Astrocyte (in vitro differentiated cells and primary cell): ENCODE data around the gene AMOTL2. TPM values are rescaled to one million over a fixed set of nuclear protein-coding genes. Genes with fewer than 3 reads are reported as not detected.

Experiments used
- DNase-seq: peaks from one replicate; pipeline ENCODE4 v3.0.0-alpha.2; 2010; ENCODE audit warnings: low read depth
- FAIRE-seq: peaks from 2 replicates; lab custom pipeline; 2011; peaks lifted over from hg19 to GRCh38; lab: Jason Lieb, UNC
- H2AFZ ChIP-seq: 2 replicates; pipeline ENCODE4 v1.6.0; 2012; ENCODE audit warnings: low read depth, low read length, inconsistent platforms
- H3K27ac ChIP-seq: 2 replicates; pipeline ENCODE4 v1.5.1; 2011; ENCODE audit warnings: low read depth, low read length, inconsistent platforms
- H3K27me3 ChIP-seq: 2 replicates; pipeline ENCODE4 v1.6.0; 2011; ENCODE audit warnings: low read length, inconsistent platforms; ENCODE audit not compliant: insufficient read depth
- H3K36me3 ChIP-seq: 2 replicates; pipeline ENCODE4 v1.5.1; 2011; ENCODE audit warnings: low read length, inconsistent platforms; ENCODE audit not compliant: insufficient read depth
- H3K4me1 ChIP-seq: 2 replicates; pipeline ENCODE4 v1.5.1; 2011; ENCODE audit warnings: low read length, inconsistent platforms; ENCODE audit not compliant: insufficient read depth
- H3K4me2 ChIP-seq: 2 replicates; pipeline ENCODE4 v1.6.0; 2012; ENCODE audit warnings: low read length, inconsistent platforms
- H3K4me3 ChIP-seq: 2 replicates; pipeline ENCODE4 v1.5.1; 2011; ENCODE audit warnings: low read depth, mild to moderate bottlenecking, low read length, inconsistent platforms; ENCODE audit not compliant: insufficient read depth
- H3K79me2 ChIP-seq: 2 replicates; pipeline ENCODE4 v1.6.0; 2012; ENCODE audit warnings: mild to moderate bottlenecking, low read length, inconsistent platforms; ENCODE audit not compliant: insufficient read depth
- H3K9ac ChIP-seq: 2 replicates; pipeline ENCODE4 v1.6.0; 2012; ENCODE audit warnings: mild to moderate bottlenecking, low read length, inconsistent platforms
- H3K9me3 ChIP-seq: 2 replicates; pipeline ENCODE4 v1.5.1; 2012; ENCODE audit warnings: low read depth, mild to moderate bottlenecking, low read length, inconsistent platforms; ENCODE audit not compliant: insufficient read depth
- H4K20me1 ChIP-seq: 2 replicates; pipeline ENCODE4 v1.6.0; 2012; ENCODE audit warnings: low read length, inconsistent platforms; ENCODE audit not compliant: insufficient read depth
- H3K27ac Mint-ChIP-seq: one replicate; pipeline ENCODE4 v1.8.0; 2021; ENCODE audit warnings: mild to moderate bottlenecking, mixed read lengths; ENCODE audit not compliant: unreplicated experiment
- H3K27me3 Mint-ChIP-seq: one replicate; pipeline ENCODE4 v1.8.0; 2021; ENCODE audit warnings: low read depth, mixed read lengths; ENCODE audit not compliant: unreplicated experiment
- H3K36me3 Mint-ChIP-seq: one replicate; pipeline ENCODE4 v1.8.0; 2021; ENCODE audit warnings: low read depth, mixed read lengths; ENCODE audit not compliant: unreplicated experiment
- H3K4me1 Mint-ChIP-seq: one replicate; pipeline ENCODE4 v1.8.0; 2021; ENCODE audit warnings: low read depth, mixed read lengths; ENCODE audit not compliant: unreplicated experiment
- H3K4me3 Mint-ChIP-seq: one replicate; pipeline ENCODE4 v1.8.0; 2021; ENCODE audit warnings: mild to moderate bottlenecking, moderate library complexity, mixed read lengths; ENCODE audit not compliant: unreplicated experiment
- H3K9me3 Mint-ChIP-seq: one replicate; pipeline ENCODE4 v1.8.0; 2021; ENCODE audit warnings: mild to moderate bottlenecking, mixed read lengths; ENCODE audit not compliant: unreplicated experiment
- CTCF ChIP-seq: IDR thresholded peaks from 2 replicates; pipeline ENCODE4 v1.5.1; 2011; ENCODE audit warnings: low read depth, mild to moderate bottlenecking, inconsistent platforms, low read length, moderate library complexity; ENCODE audit not compliant: insufficient read depth
- EZH2 ChIP-seq: IDR thresholded peaks from 2 replicates; pipeline ENCODE4 v1.6.1; 2012; ENCODE audit warnings: mild to moderate bottlenecking, low read length, inconsistent platforms; ENCODE audit not compliant: insufficient read depth
- total RNA-seq: library from RNA; stranded (reverse); gene quantifications from 2 replicates; pipeline ENCODE4 v1.2.1, GENCODE V29; 2021

Gene AMOTL2
- total RNA-seq, 1 donor from 2014 or later = 197 TPM

GRCh38 chr3:134392336-134392983 is 18.2 kb upstream of the AMOTL2 start:
- H3K36me3 ChIP-seq = no peaks in the 10 kb centered on the region
- no peak overlapping the region for H3K4me3 Mint-ChIP-seq
- no peak for TF ChIP-seq EZH2
- no peak for TF ChIP-seq CTCF
- peaks cover 3% of the 10 kb centered on the region for H3K9me3 ChIP-seq
- H3K4me1 ChIP-seq = no peaks in the 10 kb centered on the region
- peaks cover 6% of the 10 kb centered on the region for H3K36me3 Mint-ChIP-seq
- H3K9ac ChIP-seq = no peak overlapping the region
- no peak overlapping the region for H3K4me2 ChIP-seq
- H3K27ac Mint-ChIP-seq = no peak overlapping the region
- H3K79me2 ChIP-seq = no peaks in the 10 kb centered on the region
- H4K20me1 ChIP-seq = no peaks in the 10 kb centered on the region
- no peak overlapping the region for H2AFZ ChIP-seq
- peaks cover 39% of the 10 kb centered on the region for H3K27me3 Mint-ChIP-seq
- H3K27me3 ChIP-seq = no peaks in the 10 kb centered on the region
- H3K4me1 Mint-ChIP-seq = no peaks in the 10 kb centered on the region
- no peak overlapping the region for H3K27ac ChIP-seq
- DNase-seq (no peak), FAIRE-seq (no peak)
- no peak overlapping the region for H3K4me3 ChIP-seq
- H3K9me3 Mint-ChIP-seq = peaks cover 12% of the 10 kb centered on the region

GRCh38 chr3:134389865-134390264 is 15.6 kb upstream of the AMOTL2 start:
- TF ChIP-seq EZH2 (no peak), CTCF (no peak)

GRCh38 chr3:134388788-134389485 is 14.7 kb upstream of the AMOTL2 start:
- Mint-ChIP-seq H3K27ac (no peak overlapping the region), H3K4me1 (no peaks in the 10 kb centered on the region), H3K36me3 (peaks cover 3% of the 10 kb centered on the region), H3K27me3 (peaks cover 32% of the 10 kb centered on the region), H3K4me3 (no peak overlapping the region), H3K9me3 (peaks cover 12% of the 10 kb centered on the region)
- H3K4me1 ChIP-seq = no peaks in the 10 kb centered on the region
- H3K4me3 ChIP-seq = no peak overlapping the region
- H2AFZ ChIP-seq = no peak overlapping the region
- no peak overlapping the region for H3K4me2 ChIP-seq
- H4K20me1 ChIP-seq = no peaks in the 10 kb centered on the region
- H3K27ac ChIP-seq = no peak overlapping the region
- H3K27me3 ChIP-seq = peaks cover 2% of the 10 kb centered on the region
- DNase-seq = no peak
- H3K79me2 ChIP-seq = no peaks in the 10 kb centered on the region
- FAIRE-seq = no peak
- H3K9ac ChIP-seq = no peak overlapping the region
- no peak for TF ChIP-seq CTCF
- no peak for TF ChIP-seq EZH2
- no peaks in the 10 kb centered on the region for H3K36me3 ChIP-seq
- H3K9me3 ChIP-seq = peaks cover 3% of the 10 kb centered on the region

More at GRCh38 chr3:134389865-134390264, 15.6 kb upstream of the AMOTL2 start:
- no peak overlapping the region for H3K27ac ChIP-seq
- H3K79me2 ChIP-seq = no peaks in the 10 kb centered on the region
- no peaks in the 10 kb centered on the region for H3K4me1 ChIP-seq
- H4K20me1 ChIP-seq = no peaks in the 10 kb centered on the region
- no peak overlapping the region for H3K9ac ChIP-seq
- no peak for DNase-seq
- H3K4me2 ChIP-seq = no peak overlapping the region
- peaks cover 3% of the 10 kb centered on the region for H3K36me3 Mint-ChIP-seq
- FAIRE-seq = no peak
- H3K27me3 Mint-ChIP-seq = peaks cover 32% of the 10 kb centered on the region
- no peak overlapping the region for H3K4me3 Mint-ChIP-seq
- peaks cover 2% of the 10 kb centered on the region for H3K27me3 ChIP-seq
- no peak overlapping the region for H3K27ac Mint-ChIP-seq
- peaks cover 12% of the 10 kb centered on the region for H3K9me3 Mint-ChIP-seq
- H3K4me3 ChIP-seq = no peak overlapping the region
- no peaks in the 10 kb centered on the region for H3K36me3 ChIP-seq
- no peaks in the 10 kb centered on the region for H3K4me1 Mint-ChIP-seq
- peaks cover 3% of the 10 kb centered on the region for H3K9me3 ChIP-seq
- no peak overlapping the region for H2AFZ ChIP-seq
